Measurements from ENCODE around the gene KHK.

GRCh38 chr2:27072920-27073319 is 13.7 kb upstream of the KHK start:
- TF ChIP-seq EZH2 (IDR thresholded peaks at IDR 0.05) = no peak
- TF ChIP-seq FOXP2 (optimal IDR thresholded peaks at IDR 0.05; ENCODE audit: control extremely low read depth, extremely low read length, insufficient read depth) = no peak
